Osteoblast (primary cell): ENCODE data around the gene GATAD2A. TPM values are rescaled to one million over a fixed set of nuclear protein-coding genes. Genes with fewer than 3 reads are reported as not detected.

ENCODE experiments used
- DNase-seq: peaks from one replicate; pipeline ENCODE4 v3.0.0; 2011; ENCODE audit warnings: low spot score, mixed read lengths; ENCODE audit not compliant: insufficient read length; ENCODE audit errors: missing footprints
- H2AFZ ChIP-seq: 2 replicates; pipeline ENCODE4 v1.6.0; 2011; ENCODE audit warnings: mild to moderate bottlenecking, low read length
- H3K27ac ChIP-seq: 2 replicates; pipeline ENCODE4 v1.5.1; 2011; ENCODE audit warnings: mild to moderate bottlenecking, low read depth, low read length, moderate library complexity
- H3K27me3 ChIP-seq: 2 replicates; pipeline ENCODE4 v1.6.0; 2012; ENCODE audit warnings: mild to moderate bottlenecking, control low read depth, inconsistent platforms, low read length, moderate library complexity; ENCODE audit not compliant: insufficient read depth
- H3K36me3 ChIP-seq: 2 replicates; pipeline ENCODE4 v1.5.1; 2011; ENCODE audit warnings: mild to moderate bottlenecking, low read length, control low read depth, moderate library complexity; ENCODE audit not compliant: insufficient read depth
- H3K4me1 ChIP-seq: 2 replicates; pipeline ENCODE4 v1.5.1; 2011; ENCODE audit warnings: mild to moderate bottlenecking, low read length, control low read depth, moderate library complexity; ENCODE audit not compliant: insufficient read depth
- H3K4me2 ChIP-seq: 2 replicates; pipeline ENCODE4 v1.6.0; 2011; ENCODE audit warnings: mild to moderate bottlenecking, low read length; ENCODE audit not compliant: insufficient read depth
- H3K4me3 ChIP-seq: fragments of 200-600 bp; sonication (generic); 3 replicates; pipeline ENCODE4 v1.5.1; 2012; ENCODE audit warnings: mild to moderate bottlenecking, low read length, inconsistent platforms; ENCODE audit not compliant: insufficient read depth
- H3K79me2 ChIP-seq: 2 replicates; pipeline ENCODE4 v1.6.0; 2012; ENCODE audit warnings: mild to moderate bottlenecking, low read length, control low read depth, inconsistent platforms; ENCODE audit not compliant: insufficient read depth
- H3K9me3 ChIP-seq: 2 replicates; pipeline ENCODE4 v1.5.1; 2011; ENCODE audit warnings: low read depth, low read length, control low read depth
- H4K20me1 ChIP-seq: 2 replicates; pipeline ENCODE4 v1.6.0; 2012; ENCODE audit warnings: mild to moderate bottlenecking, low read length, control low read depth; ENCODE audit not compliant: insufficient read depth
- CTCF ChIP-seq: IDR thresholded peaks from 2 replicates; pipeline ENCODE4 v1.5.1; 2011; ENCODE audit warnings: mild to moderate bottlenecking, low read depth, low read length, moderate library complexity; ENCODE audit errors: extremely low read depth
- total RNA-seq: library from RNA; depleted of rRNA; stranded (reverse); fragments of >200 nt; gene quantifications from 2 replicates; pipeline ENCODE4 v1.2.3, GENCODE V29; 2012

GATAD2A gene
- total RNA-seq, 1 donor: 48.9 TPM

GRCh38 chr19:19508217-19508616, 102.7 kb downstream of the GATAD2A start:
- peaks cover 39% of the 10 kb centered on the region for H3K36me3 ChIP-seq
- no peaks in the 10 kb centered on the region for H3K79me2 ChIP-seq
- H3K4me1 ChIP-seq: no peaks in the 10 kb centered on the region
- peaks cover 8% of the 10 kb centered on the region for H4K20me1 ChIP-seq
- no peak overlapping the region for H3K4me2 ChIP-seq
- H3K9me3 ChIP-seq: no peaks in the 10 kb centered on the region
- H3K27me3 ChIP-seq: no peaks in the 10 kb centered on the region
- H3K4me3 ChIP-seq: no peak overlapping the region
- H2AFZ ChIP-seq: no peak overlapping the region
- DNase-seq: no peak
- H3K27ac ChIP-seq: no peak overlapping the region
- TF ChIP-seq CTCF: no peak

GRCh38 chr19:19510432-19510831, 105.0 kb downstream of the GATAD2A start:
- peaks cover 3% of the 10 kb centered on the region for H3K9me3 ChIP-seq
- peaks cover 3% of the 10 kb centered on the region for H4K20me1 ChIP-seq
- H3K79me2 ChIP-seq: no peaks in the 10 kb centered on the region
- H2AFZ ChIP-seq: no peak overlapping the region
- no peak overlapping the region for H3K4me3 ChIP-seq
- peak; percentile 81 for DNase-seq
- H3K27me3 ChIP-seq: no peaks in the 10 kb centered on the region
- peaks cover 1% of the 10 kb centered on the region for H3K4me1 ChIP-seq
- peaks cover 21% of the 10 kb centered on the region for H3K36me3 ChIP-seq
- no peak overlapping the region for H3K27ac ChIP-seq
- TF ChIP-seq CTCF: no peak
- H3K4me2 ChIP-seq: no peak overlapping the region

GRCh38 chr19:19513682-19514081, 108.2 kb downstream of the GATAD2A start:
- H3K9me3 ChIP-seq: peaks cover 3% of the 10 kb centered on the region
- H3K4me1 ChIP-seq: peaks cover 12% of the 10 kb centered on the region
- no peak for DNase-seq
- TF ChIP-seq CTCF: no peak
- no peak overlapping the region for H3K27ac ChIP-seq
- no peaks in the 10 kb centered on the region for H4K20me1 ChIP-seq
- H3K4me2 ChIP-seq: peak overlapping the region; percentile 23
- H3K79me2 ChIP-seq: peaks cover 26% of the 10 kb centered on the region
- no peaks in the 10 kb centered on the region for H3K36me3 ChIP-seq
- H3K4me3 ChIP-seq: peak overlapping the region; percentile 27
- H2AFZ ChIP-seq: no peak overlapping the region
- no peaks in the 10 kb centered on the region for H3K27me3 ChIP-seq

- no peak for DNase-seq
- Histone ChIP-seq H4K20me1 (peaks cover 3% of the 10 kb centered on the region), H3K27ac (no peak overlapping the region), H3K4me3 (peak overlapping the region; percentile 27), H3K4me2 (peak overlapping the region; percentile 23), H3K4me1 (peaks cover 12% of the 10 kb centered on the region), H3K79me2 (peaks cover 29% of the 10 kb centered on the region), H2AFZ (no peak overlapping the region), H3K27me3 (no peaks in the 10 kb centered on the region), H3K9me3 (peaks cover 3% of the 10 kb centered on the region), H3K36me3 (peaks cover 3% of the 10 kb centered on the region)
- no peak for TF ChIP-seq CTCF
Measured at GRCh38 chr19:19514215-19514657, 108.8 kb downstream of the GATAD2A start.
